Activated CD4-positive, alpha-beta T cell treated with anti-CD3 and anti-CD28 coated beads, Interleukin-2, amount 50 U/mL, for 1 hour (primary cell): ENCODE data around the gene PDE1A.
"Not testable (repeated sequence)": the region's sequence is repeated elsewhere in the genome, so short reads cannot be mapped to it uniquely, and the experiment has no call there.

Experiments used
- DNase-seq: peaks from one replicate; pipeline ENCODE4 v3.0.0-alpha.2; 2020

Gene PDE1A

DNA sequence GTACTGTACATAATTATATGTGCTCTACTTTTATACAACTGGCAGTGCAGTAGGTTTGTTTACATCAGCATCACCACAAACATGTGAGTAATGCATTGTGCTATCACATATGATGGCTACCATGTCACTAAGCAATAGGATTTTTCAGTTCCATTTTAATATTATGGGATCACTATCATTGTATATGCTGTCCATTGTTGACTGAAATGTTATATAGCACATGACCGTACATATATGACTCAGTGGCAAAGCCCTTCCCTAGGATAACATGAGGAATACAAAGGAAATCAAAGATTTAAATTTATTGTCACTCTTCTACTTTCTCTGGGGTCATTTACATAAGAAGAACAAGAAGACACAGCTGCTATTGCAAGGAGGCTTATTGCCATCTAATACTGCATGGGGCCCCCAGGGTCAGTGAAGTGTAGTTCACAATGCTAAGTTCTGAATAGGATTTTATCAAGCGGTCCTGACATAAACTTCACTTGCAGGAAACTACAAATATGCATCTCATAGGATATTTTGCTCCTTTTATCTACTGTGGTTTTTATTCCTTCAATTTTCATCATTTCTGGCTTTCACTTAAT is 21.8 kb downstream of the PDE1A start:
- no peak for DNase-seq

DNA sequence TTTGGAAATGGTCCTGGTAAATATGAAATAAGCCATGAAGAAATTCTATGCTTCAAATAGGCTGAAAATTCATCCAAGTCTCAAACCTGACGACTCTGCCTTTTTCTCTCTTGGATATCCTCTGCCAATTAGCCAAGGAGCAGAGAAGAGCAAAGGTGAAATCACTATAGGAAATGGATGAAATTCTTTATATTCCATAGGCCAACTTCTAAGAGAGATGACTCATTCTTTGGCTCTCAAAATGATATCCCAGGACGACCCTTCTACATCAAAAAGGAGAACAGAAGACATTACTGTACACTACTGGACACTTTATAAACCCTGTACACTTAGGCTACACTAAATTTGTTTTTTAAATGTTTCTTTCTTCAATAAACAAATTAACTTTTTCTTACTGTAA is 22.7 kb downstream of the PDE1A start:
- no peak for DNase-seq

DNA sequence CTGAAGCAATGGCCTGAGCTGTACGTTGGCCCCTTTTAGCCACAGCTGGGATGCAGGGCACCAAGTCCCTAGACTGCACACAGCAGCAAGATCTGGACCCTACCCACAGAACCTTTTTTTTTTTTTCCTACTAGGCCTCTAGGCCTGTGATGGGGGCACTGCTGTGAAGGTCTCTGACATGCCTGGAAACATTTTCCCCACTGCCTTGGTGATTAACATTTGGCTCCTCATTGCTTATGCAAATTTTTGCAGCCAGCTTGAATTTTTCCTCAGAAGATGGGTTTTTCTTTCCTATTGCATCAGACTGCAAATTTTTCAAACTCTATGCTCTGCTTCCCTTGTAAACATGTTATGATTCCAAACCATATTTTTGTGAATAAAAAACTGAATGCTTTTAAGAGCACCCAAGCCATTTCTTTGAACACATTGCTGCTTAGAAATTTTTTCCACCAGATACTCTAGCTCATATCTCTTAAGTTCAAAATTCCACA is 33.5 kb downstream of the PDE1A start:
- DNase-seq: no peak

DNA sequence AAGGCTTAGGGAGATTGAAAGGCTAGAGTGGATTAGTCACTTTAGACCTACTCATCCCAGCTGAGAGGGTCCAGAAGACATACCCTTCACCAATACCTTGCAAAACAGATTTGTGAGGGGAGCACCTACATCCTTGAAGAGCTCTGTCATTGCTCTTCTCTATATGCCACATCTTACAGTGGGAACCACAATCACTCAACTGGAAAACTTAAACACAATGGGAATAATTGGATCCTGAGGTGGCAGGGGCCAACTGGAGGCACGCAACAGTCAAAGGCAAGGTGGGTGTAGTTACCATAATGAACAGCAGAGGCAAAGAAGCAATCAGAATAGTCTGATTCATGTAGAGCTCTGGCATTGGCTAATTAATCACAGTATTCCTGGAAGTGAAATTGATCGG is 35.4 kb downstream of the PDE1A start:
- no peak for DNase-seq

DNA sequence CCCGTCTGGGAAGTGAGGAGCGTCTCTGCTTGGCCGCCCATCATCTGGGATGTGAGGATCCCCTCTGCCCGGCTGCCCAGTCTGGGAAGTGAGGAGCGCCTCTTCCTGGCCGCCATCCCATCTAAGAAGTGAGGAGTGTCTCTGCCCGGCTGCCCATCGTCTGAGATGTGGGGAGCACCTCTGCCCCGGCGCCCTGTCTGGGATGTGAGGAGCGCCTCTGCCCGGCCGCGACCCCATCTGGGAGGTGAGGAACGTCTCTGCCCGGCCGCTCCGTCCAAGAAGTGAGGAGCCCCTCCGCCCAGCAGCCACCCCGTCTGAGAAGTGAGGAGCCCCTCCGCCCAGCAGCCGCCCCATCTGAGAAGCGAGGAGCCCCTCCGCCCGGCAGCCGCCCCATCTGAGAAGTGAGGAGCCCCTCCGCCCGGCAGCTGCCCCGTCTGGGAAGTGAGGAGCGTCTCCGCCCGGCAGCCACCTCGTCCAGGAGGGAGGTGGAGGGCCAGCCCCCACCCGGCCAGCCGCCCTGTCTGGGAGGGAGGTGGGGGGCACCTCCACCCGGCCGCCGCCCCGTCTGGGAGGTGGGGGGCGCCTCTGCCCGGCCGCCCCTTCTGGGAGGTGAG is 40.5 kb downstream of the PDE1A start:
- not testable (repeated sequence) for DNase-seq

DNA sequence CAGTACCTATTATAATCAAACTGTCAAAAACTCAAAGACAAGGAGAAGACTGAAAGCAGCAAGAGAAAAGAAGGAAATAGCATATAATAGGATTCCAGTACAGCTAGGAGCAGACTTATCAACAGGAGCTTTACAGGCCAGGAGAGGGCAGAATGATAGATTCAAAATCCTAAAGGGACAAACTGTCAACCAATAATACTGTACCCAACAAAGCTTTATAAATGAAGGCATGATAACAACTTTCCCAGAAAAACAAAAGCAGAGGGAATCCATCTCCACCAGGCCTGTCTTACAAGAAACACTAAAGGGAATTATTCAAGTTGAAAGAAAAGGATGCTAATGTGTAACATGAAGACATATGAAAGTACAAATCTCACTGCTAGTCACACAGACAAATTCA is 42.0 kb downstream of the PDE1A start:
- DNase-seq: no peak

DNA sequence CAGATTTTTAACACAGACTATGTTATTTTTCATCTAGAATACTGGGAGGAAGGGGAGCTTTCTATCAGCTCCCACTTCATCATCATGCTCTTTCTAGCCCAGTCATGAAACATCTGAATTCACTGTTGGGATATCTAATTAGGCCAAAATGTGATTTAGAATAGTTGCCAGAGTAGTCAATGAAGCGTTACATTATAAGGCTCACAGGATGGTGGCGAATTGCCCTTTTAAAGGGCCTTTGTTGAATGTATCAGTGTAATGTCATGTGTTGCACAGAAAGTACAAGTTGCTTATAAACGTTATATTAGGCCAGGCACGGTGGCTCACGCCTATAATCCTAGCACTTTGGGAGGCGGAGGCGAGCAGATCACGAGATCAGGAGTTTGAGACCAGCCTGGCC is 45.6 kb downstream of the PDE1A start:
- no peak for DNase-seq

DNA sequence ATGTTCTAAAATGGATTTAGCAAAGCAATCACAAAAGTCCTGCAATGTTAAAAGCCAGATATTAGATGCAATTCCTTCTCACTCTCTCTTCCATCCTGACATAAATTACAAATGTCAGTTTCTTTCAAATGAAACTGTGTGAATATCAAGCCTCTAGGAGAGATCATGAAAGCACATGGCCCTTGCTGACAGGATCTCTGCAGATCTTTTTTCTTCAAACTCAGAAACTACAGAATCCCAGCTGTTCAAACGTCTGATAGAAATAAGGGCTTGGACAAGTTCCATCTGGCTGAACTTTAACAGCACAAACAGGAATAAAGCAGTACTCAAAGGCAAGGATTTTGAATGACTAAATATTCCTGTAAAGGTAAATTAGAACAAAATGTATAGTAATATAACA is 47.6 kb downstream of the PDE1A start:
- no peak for DNase-seq

DNA sequence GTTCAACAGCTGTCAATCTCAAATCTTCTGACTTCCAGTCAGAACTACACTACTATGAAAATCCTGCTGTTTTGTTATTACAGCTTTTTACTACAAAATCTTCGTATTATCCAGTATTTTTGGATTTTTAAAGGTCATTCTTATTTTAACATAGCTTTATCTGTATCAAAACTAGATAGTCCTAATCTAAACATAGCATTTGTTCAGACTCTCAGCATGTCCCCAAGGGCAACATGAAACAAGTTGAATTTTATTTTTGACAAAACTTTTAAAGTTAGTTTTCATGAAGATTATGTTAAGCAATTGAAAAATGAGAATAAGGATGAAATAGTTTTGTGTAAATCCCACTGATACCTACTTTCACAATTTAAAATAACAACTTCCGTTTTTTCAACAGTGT is 48.1 kb downstream of the PDE1A start:
- DNase-seq: no peak

DNA sequence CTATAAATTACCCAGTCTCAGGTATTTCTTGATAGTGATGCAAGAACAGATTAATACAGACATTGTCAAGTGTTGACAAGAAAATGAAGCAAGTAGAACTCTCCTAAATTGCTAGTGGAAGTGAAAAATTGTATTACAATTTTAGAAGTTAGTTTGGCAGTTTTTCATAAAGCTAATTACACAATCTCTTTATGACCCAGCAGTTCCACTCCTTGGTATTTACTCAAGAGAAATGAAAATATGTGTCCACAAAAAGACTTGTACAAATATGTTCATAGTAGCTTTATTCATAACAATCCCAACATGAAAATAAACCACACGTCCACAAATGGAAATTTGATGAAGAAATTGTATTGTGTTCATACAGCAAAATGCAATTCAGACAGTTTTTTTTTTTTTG is 49.4 kb downstream of the PDE1A start:
- no peak for DNase-seq

DNA sequence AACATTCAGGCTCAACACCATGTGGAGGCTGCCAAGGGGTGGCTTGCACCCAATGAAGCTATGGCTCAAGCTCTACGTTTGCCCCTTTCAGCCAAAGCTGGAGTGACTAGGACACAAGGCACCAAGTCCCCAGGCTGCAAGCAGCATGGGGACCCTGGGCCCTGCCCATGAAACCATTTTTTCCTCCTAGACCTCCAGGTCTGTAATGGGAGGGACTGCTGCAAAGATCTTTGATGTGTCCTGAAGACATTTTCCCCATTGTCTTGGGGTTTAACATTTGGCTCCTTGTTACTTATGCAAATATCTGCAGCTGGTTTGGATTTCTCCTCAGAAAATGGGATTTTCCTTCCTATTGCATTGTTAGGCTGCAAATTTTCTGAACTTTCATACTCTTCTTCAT is 51.0 kb downstream of the PDE1A start:
- DNase-seq: no peak

DNA sequence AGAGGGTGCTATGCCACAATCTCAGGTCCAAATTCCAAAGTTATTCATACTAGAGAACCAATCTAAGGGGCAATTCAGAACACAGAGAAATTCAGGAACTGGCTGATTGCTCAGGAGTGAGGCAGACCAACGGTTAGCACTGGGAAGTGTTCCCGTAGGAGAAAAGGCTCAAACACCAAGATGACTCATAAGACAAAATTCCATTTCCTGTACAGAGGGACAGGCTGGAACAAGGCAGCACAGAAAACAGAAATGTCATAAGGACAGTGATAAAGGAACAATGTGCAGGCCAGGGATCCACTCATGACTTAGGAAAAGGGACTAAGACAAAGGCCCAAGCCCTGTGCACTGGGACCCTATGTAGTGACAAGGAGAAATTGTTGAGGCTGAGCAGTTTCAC is 54.2 kb downstream of the PDE1A start:
- DNase-seq: no peak

DNA sequence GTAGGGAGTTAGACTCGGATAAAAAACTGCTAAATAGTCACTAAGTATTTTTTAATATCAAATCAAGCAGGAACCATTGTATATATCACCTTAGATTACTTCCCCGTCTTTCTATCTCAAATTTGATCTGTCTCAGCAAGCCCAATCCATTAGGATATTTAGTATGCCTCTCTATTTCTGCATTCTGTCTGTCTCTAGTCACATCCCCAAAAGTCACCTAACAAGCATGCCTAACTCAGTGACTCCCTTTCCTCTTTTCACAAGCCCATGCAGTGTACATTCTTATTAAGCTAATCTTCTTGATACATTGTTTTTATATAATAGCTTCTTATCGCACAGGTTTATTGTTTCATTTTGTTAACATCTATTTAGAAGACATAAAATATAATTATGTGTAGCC is 57.8 kb downstream of the PDE1A start:
- no peak for DNase-seq

DNA sequence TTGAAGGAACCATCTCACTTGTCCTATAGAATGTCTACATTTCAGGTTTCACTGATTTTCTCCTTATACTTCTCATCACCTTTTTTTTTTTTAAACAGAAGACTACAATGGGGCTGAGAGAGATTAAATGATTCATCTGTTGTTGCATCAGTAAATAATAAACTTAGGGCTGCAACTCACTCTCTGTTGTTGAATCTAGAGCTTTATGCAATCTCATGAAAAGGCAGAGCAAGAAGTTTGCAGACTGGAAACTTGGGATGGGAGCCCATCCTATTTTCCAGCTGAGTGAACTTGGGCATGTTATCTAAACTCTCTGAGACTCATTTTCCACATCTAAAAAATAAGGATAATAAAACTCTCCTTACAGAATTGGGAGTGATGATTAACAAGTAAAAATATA is 58.4 kb downstream of the PDE1A start:
- no peak for DNase-seq

DNA sequence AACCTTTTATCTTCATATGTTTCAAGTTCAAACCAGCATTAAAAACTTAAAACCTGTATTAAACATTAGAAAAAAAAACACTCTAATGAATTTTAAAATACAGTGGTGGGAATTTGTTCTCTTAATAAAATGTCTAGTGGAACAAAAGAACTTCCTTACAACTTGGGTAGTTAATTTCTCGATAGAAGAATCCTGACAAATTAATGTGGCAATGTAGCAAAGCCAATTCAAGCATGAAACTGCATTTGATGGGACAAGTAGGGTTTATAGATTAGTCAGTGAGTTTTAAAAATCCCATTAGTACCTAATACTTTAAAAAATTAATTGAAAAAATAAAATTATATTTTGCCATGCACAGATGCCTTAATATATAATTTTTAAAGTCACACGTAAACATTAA is 59.4 kb downstream of the PDE1A start:
- DNase-seq: no peak

DNA sequence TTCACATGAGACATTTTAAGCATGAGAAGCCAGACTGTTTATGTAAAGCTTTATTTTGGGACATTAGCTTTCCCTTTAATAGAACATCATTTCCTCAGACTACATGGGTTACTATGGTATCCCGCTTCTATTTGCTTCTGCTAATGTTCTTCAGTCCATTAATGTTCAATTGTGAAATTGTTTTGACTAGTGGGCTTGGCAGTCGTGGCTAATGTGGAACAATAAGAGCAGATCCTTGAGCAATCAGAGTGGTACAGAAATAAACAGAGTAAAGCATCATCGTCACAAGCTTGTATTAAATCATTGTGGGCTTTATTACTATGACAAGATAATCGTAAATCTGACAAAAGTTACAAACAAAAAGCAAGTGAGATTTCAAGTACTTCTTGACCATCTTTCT is 60.2 kb downstream of the PDE1A start:
- DNase-seq: no peak

DNA sequence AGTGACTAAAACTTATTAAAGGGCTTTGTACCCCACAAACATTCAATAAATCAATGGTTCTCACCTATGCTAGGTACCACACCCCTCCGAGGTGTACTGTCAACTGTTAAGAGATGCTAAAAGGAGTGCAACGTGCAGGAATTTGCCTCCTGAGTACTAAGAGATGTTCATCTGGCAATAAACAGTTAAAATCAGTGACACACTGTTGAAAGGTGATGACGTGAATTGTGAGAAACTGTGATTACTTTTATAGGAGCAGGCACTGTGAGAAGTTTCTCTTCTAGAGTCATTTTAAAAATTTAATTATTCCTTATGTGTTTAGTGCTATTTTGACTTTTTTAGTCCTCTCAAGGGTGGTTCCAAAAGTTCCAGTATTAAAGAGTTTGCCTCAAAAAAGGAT is 61.0 kb downstream of the PDE1A start:
- DNase-seq: no peak

DNA sequence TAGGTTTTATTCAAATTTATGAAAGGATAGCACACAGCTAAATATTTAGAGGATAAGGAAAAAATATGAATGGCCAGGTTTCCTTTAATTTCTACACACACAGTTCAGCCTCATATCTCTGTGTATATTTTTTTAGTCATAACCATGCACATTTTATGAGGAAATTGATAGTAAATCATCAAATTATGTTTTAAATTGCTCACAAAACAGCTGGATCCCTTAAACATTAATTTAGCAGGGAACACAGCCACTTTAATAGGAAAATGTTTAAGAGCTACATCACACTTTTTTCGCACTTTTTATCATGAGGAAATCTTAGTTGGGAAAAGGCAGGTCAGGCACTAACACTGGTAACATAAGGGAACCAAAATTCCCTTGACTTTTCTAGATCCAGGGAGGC is 65.4 kb downstream of the PDE1A start:
- DNase-seq: no peak

DNA sequence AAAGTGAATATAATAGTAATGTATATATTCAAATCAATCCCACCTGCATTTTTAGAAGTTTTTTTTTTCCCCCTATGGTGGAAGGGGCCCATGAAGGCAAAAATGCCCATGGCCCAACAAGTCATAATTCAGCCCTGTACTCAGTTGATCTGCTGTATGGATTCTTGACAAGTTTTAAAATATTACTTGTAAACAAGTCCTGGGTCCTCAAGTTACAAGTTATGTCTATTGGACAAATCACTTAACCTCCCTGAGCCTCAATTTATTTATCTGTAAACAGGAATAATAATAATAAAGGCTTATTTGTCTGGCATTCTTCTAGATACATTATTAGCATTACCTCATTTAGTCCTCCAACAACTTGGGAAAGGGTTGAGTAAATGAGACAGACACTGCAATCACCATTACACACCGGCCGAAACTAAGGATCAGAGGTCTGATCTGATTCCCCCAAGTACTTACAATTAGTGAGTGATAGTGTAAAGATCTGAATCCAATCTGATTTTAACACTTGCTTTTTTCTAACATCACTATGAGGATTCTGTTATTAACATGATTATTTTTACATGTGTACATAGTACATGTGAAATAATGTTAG is 66.1 kb downstream of the PDE1A start:
- DNase-seq: no peak

DNA sequence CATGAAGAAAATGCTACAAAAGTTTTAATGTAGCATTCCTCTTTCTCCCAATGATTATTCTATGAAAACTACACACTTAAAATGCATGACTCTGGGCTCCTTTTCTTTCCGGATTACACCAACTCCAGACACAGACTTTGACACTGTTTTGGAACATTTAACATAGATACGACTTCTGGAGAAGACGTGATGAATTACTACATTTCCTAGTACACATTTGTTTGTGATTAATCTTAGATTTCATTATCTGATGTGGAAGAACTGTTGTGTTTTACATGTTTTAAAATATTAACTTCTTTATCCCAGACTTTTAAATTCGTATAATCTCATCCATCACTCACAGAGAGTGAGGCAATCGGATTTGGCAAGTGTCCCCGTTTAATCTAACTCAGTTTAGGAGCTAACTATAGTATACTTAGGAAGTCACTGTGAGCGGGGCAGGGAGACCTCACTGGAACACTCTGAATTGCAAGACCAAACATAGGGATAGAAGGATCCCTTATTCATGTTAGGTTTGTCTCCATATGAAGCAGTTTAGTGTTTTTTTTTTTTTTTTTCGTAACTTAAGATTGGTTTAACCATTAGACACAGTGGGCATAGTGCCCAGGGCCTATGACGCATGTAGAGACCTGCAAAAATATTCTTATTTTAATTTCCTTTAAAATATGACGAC is 66.7 kb downstream of the PDE1A start:
- no peak for DNase-seq

DNA sequence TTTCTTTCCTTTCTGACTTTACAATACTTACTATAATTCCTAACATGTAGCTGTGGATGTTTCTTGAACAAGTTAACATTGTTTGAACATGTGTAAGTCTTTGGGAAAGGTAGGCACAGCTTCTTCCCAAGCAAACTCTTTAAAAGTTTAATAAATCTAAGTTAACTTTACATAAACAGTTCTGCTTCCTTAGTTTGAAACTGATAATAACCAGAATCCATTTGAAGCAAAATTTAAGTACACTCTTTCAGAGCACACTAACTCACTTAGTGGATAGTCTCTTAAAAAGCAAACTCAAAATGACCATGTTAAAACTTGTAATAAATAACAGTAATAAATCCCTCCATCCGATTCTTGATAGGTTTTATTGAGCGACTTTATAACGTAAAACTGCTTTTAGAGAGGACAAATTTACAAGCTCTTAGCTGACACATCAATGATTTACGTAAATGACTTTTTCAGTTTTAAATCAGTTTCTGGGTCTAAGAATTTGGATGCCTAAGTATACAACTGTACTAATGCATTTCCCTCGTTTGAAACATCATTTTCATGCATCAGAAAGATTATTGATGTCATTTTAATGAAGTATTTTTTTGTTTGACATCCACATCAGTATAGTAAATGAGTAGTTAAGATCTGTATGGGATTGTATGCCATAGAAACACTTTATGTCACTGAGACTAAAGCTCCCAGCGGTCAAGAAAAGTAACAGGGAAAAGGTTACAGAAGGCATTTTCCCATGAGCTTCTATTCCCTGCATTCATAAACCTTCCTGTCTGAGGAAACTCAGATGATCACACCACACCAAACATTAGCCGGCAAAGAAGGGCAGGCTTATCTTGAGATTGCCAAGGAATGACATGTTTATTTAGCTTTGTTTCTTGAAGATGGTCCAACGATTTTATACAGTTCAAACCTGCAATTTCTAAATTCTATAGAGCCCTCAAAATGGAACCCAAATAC is 67.5 kb downstream of the PDE1A start:
- DNase-seq: no peak

DNA sequence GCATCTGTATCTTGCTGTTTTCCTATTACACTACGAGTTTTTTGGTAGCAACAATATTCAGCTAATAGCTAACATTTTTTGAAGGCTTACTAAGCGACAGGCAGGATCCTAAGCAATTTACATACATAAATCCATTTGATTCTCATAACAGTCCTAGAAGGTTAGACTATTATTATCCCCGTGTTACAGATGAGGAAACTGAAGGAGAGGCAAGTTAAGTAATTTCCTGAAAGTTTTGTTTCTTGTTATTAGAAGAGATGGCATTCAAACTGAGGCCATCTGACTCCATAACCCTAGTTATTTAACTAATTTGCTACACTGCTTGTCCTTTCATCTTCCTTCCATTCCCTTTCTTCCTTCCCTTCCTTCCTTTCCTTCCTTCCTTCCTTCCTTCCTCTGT is 68.2 kb downstream of the PDE1A start:
- DNase-seq: no peak

DNA sequence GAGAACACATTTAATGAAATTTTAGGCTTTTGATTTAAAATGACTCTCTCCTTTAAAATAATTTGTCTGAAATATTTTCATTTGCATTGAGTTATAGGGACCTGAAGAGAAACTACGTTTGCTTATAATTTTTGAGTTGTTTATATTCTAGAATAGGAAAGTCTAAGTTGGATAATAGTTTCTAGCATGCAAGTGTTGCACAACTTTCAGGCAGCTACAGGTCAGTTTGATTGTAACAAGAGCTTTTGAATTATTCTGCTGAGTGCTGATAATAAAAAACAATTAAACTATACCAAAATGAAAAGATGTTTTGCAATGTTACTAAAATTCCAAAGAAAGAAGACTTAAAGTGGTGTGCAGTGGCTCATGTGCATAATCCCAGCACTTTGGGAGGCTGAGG is 71.0 kb downstream of the PDE1A start:
- no peak for DNase-seq
